Suprapubic skin (tissue), 4 donors: ENCODE measurements around the gene CEACAM21.

Source experiments
- CTCF ChIP-seq, 2 donors: fragments of 200-600 bp in 1 of 2; fragments of 450-650 bp in 1 of 2; sonication (generic) in 1 of 2; IDR thresholded peaks; one replicate each; pipeline ENCODE4 v1.5.1; 2016 to 2019; ENCODE audit warnings: antibody characterized with exemption in 2 of 2, mild to moderate bottlenecking in 1 of 2, moderate library complexity in 1 of 2
- EP300 ChIP-seq: sonication (generic); formaldehyde crosslinking; IDR thresholded peaks from one replicate; pipeline ENCODE4 v1.6.1; 2017; ENCODE audit warnings: antibody characterized with exemption
- POLR2AphosphoS5 ChIP-seq, 3 donors: sonication (generic); formaldehyde crosslinking; IDR thresholded peaks; one replicate each; pipeline ENCODE4 v1.6.1; 2017; ENCODE audit warnings: antibody characterized with exemption in 3 of 3

- TF ChIP-seq CTCF (IDR thresholded peaks at IDR 0.05) (no peak), POLR2AphosphoS5 (IDR thresholded peaks at IDR 0.05) (no peak), EP300 (no peak)
Measured at GRCh38 chr19:41553804-41554203, 22.2 kb upstream of the CEACAM21 start.
